ENCODE measurements around the gene ACSS1.
A peak's percentile ranks its signal among the peaks of the same experiment; 100 is the strongest.
"Not testable (repeated sequence)": the region's sequence is repeated elsewhere in the genome, so short reads cannot be mapped to it uniquely, and the experiment has no call there.

Gene ACSS1

DNA sequence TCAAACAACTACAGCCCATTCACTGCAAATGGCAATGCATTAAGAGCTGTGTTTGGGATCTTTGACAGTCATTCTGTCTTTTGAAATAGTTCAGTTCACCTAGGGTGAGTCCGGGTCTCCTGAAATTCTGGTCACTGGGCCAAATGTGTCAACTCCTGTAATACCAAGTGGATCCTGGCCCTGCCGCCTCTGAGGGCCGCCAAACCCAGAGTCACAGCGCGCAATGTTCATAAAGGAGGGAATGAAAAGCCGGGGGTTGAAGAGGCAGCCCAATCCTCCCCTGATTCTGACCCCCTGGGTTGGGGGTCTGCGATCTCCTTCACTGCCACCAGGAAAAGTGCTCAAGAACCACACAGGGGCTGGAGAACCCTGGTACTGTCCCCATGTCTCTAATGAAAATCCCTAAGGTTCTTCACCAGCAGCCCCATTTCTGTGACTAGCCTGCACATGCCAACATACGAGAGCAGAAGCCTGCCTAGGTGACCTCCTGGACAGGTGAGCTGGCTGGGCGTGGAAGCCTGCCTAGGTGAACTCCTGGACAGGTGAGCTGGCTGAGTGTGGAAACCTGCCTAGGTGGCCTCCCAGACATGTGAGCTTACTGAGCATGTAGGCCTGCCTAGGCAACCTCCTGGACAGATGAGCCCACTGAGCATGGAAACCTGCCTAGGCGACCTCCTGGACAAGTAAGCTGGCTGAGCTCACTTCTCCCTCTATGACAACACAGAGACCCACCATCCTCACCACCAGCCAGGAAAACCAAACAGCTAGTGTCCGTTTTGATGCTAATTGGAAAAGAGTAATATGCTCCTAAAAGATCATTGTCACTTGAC lies 49.3 kb downstream of the ACSS1 start:
- H3K4me3 ChIP-seq (ENCODE audit: low read depth, low read length), result no peak overlapping the region
- in situ Hi-C loops (cut with HindIII; ENCODE audit: low sequenced_read_pairs), result no loop called here
- no peak for DNase-seq (ENCODE audit: low read depth, low spot score)
- TF ChIP-seq, protein P1, sequence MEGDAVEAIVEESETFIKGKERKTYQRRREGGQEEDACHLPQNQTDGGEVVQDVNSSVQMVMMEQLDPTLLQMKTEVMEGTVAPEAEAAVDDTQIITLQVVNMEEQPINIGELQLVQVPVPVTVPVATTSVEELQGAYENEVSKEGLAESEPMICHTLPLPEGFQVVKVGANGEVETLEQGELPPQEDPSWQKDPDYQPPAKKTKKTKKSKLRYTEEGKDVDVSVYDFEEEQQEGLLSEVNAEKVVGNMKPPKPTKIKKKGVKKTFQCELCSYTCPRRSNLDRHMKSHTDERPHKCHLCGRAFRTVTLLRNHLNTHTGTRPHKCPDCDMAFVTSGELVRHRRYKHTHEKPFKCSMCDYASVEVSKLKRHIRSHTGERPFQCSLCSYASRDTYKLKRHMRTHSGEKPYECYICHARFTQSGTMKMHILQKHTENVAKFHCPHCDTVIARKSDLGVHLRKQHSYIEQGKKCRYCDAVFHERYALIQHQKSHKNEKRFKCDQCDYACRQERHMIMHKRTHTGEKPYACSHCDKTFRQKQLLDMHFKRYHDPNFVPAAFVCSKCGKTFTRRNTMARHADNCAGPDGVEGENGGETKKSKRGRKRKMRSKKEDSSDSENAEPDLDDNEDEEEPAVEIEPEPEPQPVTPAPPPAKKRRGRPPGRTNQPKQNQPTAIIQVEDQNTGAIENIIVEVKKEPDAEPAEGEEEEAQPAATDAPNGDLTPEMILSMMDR (IDR thresholded peaks at IDR 0.05; ENCODE audit: low read depth, low read length), result no peak

- TF ChIP-seq, protein P1 (IDR thresholded peaks at IDR 0.05; ENCODE audit: low read depth, low read length), result no peak
- DNase-seq (ENCODE audit: low read depth, low spot score), result no peak
- in situ Hi-C loops (cut with HindIII; ENCODE audit: low sequenced_read_pairs), result no loop called here
- H3K4me3 ChIP-seq (ENCODE audit: low read depth, low read length), result no peak overlapping the region
Measured at GRCh38 chr20:25007491-25008305, 50.2 kb downstream of the ACSS1 start.

GRCh38 chr20:25006431-25007167 lies 51.3 kb downstream of the ACSS1 start:
- TF ChIP-seq, protein P1 (IDR thresholded peaks at IDR 0.05; ENCODE audit: low read depth, low read length), result no peak
- no peak for DNase-seq (ENCODE audit: low read depth, low spot score)
- no peak overlapping the region for H3K4me3 ChIP-seq (ENCODE audit: low read depth, low read length)
- in situ Hi-C loops (cut with HindIII; ENCODE audit: low sequenced_read_pairs), result no loop called here

- DNase-seq (ENCODE audit: low read depth, low spot score), result peak; percentile 4
- TF ChIP-seq, protein P1 (IDR thresholded peaks at IDR 0.05; ENCODE audit: low read depth, low read length), result no peak
- no peak overlapping the region for H3K4me3 ChIP-seq (ENCODE audit: low read depth, low read length)
- in situ Hi-C loops (cut with HindIII; ENCODE audit: low sequenced_read_pairs), result no loop called here
Measured at GRCh38 chr20:25005661-25006060, 52.3 kb downstream of the ACSS1 start.

DNA sequence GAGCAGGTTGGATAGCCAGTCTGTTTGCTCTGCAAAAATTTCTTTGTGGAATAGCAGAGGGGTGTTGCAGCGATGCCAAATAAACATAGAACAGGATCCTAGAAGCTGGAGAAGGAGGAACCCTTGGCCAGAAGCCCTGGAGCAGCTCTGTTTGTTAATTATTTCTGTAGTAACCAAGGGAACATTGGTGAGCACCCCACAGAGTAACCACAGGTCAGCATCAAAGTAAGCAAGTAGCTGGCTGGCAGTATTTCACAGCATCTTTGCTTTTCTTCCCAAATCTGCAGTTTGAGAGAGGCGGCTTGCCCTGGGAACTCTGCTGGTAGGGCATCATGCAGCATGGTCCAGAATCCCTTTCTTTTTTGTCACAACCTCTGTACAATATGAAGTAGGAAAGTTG lies 52.7 kb downstream of the ACSS1 start:
- no peak overlapping the region for H3K4me3 ChIP-seq (ENCODE audit: low read depth, low read length)
- in situ Hi-C loops (cut with HindIII; ENCODE audit: low sequenced_read_pairs), result no loop called here
- TF ChIP-seq, protein P1 (IDR thresholded peaks at IDR 0.05; ENCODE audit: low read depth, low read length), result no peak
- peak; percentile 50 for DNase-seq (ENCODE audit: low read depth, low spot score)

- DNase-seq (ENCODE audit: low read depth, low spot score), result no peak
- in situ Hi-C loops (cut with HindIII; ENCODE audit: low sequenced_read_pairs), result no loop called here
- TF ChIP-seq, protein P1 (IDR thresholded peaks at IDR 0.05; ENCODE audit: low read depth, low read length), result no peak
- H3K4me3 ChIP-seq (ENCODE audit: low read depth, low read length), result no peak overlapping the region
Measured at GRCh38 chr20:25003002-25003401, 54.9 kb downstream of the ACSS1 start.

DNA sequence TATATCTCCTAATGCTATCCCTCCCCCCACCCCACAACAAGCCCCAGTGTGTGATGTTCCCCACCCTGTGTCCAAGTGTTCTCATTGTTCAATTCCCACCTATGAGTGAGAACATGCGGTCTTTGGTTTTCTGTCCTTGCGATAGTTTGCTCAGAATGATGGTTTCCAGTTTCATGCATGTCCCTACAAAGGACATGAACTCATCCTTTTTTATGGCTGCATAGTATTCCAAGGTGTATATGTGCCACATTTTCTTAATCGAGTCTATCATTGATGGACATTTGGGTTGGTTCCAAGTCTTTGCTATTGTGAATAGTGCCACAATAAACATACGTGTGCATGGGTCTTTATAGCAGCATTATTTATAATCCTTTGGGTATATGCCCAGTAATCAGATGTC lies 56.6 kb downstream of the ACSS1 start:
- DNase-seq (ENCODE audit: low read depth, low spot score); in situ Hi-C loops (cut with HindIII; ENCODE audit: low sequenced_read_pairs); H3K4me3 ChIP-seq (ENCODE audit: low read depth, low read length): not testable (repeated sequence)

Measured in astrocyte of the spinal cord (primary cell).